HG03460 (cell line): ENCODE results near the gene SYNDIG1.

Experiments
- ATAC-seq: cut with Tn5 transposase; IDR thresholded peaks from one replicate; pipeline ENCODE4 v1.9.1; 2021; ENCODE audit not compliant: unreplicated experiment

SYNDIG1 gene

GRCh38 chr20:24519476-24519875 lies 50.0 kb downstream of the SYNDIG1 start:
- no peak for ATAC-seq

DNA sequence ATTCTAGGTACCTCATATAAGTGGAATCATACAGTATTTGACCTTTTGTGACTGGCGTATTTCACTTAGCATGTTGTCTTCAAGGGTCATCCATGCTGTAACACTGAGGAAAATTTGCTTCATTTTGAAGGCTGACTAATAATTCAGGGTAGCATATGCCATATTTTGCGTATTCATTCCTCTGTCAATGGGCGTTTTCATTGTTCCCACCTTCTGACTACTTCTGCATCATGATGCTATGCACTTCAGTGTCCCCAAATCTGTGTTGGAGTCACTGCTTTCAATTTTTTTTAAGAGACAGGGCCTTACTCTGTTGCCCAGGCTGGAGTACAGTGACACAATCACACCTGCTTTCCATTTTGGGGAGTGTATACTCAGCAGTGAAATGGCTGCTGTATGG lies 51.6 kb downstream of the SYNDIG1 start:
- no peak for ATAC-seq

GRCh38 chr20:24522452-24523330 lies 53.3 kb downstream of the SYNDIG1 start:
- ATAC-seq = no peak

DNA sequence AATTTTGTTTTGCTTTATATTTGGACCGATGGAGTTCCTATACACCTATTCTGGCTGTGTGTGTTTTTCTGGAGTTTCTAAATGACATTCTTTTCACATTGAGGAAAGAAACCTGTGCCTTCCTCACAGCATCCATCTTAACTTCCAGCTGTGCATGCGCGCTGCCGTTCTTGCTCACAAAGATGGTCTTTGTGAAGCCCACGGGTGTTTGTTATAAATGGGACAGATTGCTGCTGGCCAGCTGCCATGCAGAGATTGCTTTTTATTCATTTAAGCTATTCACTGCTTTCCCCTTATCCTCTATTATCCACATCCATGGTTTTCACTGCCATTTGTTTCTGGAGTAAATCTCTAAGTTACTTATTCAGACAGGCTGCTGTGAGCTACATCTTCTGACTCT lies 54.2 kb downstream of the SYNDIG1 start:
- ATAC-seq = no peak

- ATAC-seq = no peak
Observed at GRCh38 chr20:24528583-24529368, 59.3 kb downstream of the SYNDIG1 start.

- no peak for ATAC-seq
Observed at GRCh38 chr20:24529369-24529719, 59.9 kb downstream of the SYNDIG1 start.

DNA sequence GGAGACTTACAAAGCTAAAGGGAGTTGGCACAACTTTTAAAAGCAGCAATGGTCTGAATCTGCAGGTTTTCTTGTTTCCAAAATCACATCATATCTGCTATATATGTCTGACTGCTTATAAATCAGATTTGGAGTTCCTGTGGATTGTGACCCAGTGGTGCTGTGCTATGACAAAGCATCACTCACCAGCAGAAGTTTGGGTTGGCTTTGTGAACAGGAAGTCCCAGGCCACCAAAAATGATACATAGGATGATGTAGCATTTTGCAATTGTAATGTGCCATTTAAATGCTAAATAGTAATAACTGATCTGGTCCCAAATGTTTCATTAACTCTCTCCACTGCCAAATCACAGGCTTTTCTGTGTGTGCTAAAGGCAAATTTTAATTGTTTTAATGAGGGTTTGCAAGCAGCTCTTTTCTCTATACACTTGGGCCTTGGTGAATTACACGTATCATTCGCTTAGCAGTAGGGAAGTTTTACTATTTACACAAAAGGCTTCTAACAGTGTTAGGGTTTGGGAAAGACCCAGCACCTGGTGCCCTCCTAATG lies 60.8 kb downstream of the SYNDIG1 start:
- ATAC-seq = no peak

DNA sequence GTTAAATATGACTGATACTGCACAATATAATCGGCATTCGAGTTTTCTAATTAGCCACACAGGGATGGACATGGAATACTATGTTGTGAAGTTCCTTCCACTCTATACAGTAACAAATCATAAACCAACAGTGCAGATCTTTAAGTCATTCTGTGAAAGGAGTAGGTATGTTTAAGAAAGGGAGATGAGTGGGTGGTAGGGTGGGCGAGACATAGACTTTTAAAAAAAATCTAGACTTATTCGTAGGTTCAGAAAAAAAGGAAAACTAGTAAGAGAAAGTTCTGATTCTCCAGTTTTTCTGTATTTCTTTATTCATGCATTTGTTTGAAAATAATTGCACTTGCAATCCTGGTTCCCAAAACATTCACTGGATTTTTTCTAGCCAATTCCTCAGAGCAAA lies 61.8 kb downstream of the SYNDIG1 start:
- ATAC-seq = no peak

GRCh38 chr20:24531631-24532419 lies 62.4 kb downstream of the SYNDIG1 start:
- ATAC-seq = no peak

- ATAC-seq = no peak
Observed at GRCh38 chr20:24533449-24533848, 64.0 kb downstream of the SYNDIG1 start.

GRCh38 chr20:24534282-24534681 lies 64.9 kb downstream of the SYNDIG1 start:
- ATAC-seq = no peak

DNA sequence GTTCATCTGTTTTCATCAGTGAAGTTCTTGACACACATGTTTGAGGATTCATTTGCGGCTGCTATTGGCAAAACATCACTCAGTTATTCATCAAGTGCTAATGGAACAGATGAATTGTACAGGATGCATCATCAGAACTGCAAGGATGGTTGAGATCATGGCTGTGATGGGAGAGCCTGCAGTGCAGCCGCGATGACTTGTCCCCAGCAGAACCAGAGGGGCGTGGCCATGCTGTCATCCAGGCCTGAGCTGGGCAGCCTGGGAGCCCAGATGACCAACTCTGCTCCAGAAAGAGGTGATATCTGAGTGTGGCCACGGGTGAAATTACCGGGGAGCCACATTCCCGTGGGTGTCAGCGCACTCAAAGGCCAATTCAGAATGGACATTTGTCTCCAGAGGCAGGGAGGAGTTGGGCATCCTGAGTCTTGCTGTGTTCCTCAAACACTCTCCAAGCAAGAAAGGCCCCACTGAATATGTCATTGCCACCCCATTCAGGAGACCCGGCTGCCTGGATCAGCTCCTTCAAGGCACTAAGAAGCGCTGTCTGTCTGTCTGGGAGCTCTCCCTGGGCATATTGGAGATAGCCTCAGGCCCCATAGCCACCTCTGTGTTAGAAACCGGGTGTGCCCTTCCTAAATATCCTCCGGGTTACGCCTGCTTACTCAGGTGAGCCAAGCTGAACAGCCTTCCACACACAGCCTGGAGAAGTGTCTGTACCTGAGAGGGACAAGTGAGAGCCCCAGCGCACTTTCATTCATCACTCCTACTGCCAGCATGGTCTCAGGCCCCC lies 66.7 kb downstream of the SYNDIG1 start:
- ATAC-seq = no peak

- ATAC-seq = no peak
Observed at GRCh38 chr20:24537210-24537609, 67.8 kb downstream of the SYNDIG1 start.

GRCh38 chr20:24542721-24543120 lies 73.3 kb downstream of the SYNDIG1 start:
- ATAC-seq = no peak

DNA sequence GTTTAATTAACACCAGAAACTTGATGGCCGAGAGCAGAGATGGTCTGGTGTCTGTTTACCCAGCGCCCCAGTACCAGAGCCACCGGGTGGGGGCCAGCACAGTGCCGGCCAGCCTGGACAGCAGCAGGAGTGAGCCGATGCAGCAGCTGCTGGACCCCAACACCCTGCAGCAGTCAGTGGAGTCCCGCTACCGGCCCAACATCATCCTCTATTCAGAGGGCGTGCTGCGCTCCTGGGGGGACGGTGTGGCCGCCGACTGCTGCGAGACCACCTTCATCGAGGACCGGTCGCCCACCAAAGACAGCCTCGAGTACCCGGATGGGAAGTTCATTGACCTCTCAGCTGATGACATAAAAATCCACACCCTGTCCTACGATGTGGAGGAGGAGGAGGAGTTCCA lies 73.7 kb downstream of the SYNDIG1 start:
- no peak for ATAC-seq

DNA sequence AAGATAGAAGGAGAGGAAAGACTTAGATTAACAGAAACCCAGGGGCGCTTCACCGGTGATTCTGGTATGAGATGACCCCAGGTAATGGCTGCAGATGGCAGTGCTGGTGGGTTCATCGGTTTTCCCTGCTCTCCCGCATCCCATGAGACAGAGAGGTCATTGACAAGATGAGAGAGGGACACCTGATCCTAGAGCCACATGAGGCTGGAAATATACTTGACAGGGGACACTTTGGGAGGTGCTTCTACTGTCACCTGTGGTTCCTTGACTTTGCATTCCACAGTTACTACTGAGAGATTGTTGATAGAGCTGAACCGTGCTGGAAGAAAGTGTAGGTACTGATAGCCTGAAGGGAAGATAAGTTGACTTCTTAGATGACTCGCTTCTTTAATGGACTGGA lies 74.3 kb downstream of the SYNDIG1 start:
- no peak for ATAC-seq

DNA sequence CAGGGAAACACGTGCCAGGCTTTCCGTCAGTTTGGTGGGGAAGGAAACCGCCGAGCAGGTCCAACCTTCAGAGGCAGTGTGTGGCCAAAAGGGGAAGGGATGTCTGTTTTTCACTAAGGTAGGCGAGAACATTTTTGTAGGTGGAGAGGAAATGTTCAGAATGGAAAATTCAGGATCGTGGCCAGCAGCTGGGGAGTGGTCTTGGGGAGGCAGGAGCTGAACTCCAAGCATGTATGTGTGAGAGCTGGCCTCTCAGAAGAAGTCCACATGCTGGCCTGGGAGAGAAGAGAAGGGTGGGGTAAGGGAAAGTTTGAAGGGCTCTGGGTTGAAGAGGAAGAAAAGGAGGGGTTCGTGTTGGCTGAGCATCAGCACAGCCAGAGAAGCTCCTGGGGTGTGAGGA lies 74.9 kb downstream of the SYNDIG1 start:
- no peak for ATAC-seq

- ATAC-seq = no peak
Observed at GRCh38 chr20:24545168-24545567, 75.7 kb downstream of the SYNDIG1 start.

GRCh38 chr20:24546232-24546892 lies 76.9 kb downstream of the SYNDIG1 start:
- ATAC-seq = no peak

GRCh38 chr20:24547967-24548366 lies 78.5 kb downstream of the SYNDIG1 start:
- ATAC-seq = no peak
